Measurements from ENCODE around the gene COQ8A.

The COQ8A gene

GRCh38 chr1:226967665-226968064 is 27.6 kb downstream of the COQ8A start:
- H3K27ac ChIP-seq = no peak overlapping the region
- DNase-seq = no peak
- H3K36me3 ChIP-seq = peaks cover 15 to 59% (median 24%) of the 10 kb centered on the region in 3 donors
- peaks cover 0 to 8% (median 2%) of the 10 kb centered on the region in 4 donors for H3K4me1 ChIP-seq
- no peak overlapping the region for H3K4me3 ChIP-seq
- intact Hi-C loops (cut with DNase I; ENCODE audit: low total_unique reads) = no loop called here
- H3K9me3 ChIP-seq = no peaks in the 10 kb centered on the region
- TF ChIP-seq, protein P1, sequence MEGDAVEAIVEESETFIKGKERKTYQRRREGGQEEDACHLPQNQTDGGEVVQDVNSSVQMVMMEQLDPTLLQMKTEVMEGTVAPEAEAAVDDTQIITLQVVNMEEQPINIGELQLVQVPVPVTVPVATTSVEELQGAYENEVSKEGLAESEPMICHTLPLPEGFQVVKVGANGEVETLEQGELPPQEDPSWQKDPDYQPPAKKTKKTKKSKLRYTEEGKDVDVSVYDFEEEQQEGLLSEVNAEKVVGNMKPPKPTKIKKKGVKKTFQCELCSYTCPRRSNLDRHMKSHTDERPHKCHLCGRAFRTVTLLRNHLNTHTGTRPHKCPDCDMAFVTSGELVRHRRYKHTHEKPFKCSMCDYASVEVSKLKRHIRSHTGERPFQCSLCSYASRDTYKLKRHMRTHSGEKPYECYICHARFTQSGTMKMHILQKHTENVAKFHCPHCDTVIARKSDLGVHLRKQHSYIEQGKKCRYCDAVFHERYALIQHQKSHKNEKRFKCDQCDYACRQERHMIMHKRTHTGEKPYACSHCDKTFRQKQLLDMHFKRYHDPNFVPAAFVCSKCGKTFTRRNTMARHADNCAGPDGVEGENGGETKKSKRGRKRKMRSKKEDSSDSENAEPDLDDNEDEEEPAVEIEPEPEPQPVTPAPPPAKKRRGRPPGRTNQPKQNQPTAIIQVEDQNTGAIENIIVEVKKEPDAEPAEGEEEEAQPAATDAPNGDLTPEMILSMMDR (IDR thresholded peaks at IDR 0.05) = no peak
- H3K27me3 ChIP-seq = no peaks in the 10 kb centered on the region

- no peak for DNase-seq
- Histone ChIP-seq H3K4me1 (peaks cover 0 to 36% (median 30%) of the 10 kb centered on the region in 4 donors), H3K9me3 (no peaks in the 10 kb centered on the region), H3K36me3 (peaks cover 3 to 20% (median 4%) of the 10 kb centered on the region in 3 donors), H3K4me3 (no peak overlapping the region), H3K27ac (peak overlapping the region in 1 of 2 donors; percentile 89), H3K27me3 (no peaks in the 10 kb centered on the region)
- intact Hi-C loops (cut with DNase I; ENCODE audit: low total_unique reads) = no loop called here
- TF ChIP-seq, protein P1 (IDR thresholded peaks at IDR 0.05) = no peak
Observed at GRCh38 chr1:226971765-226972164, 31.7 kb downstream of the COQ8A start.

GRCh38 chr1:226972931-226973330 is 32.8 kb downstream of the COQ8A start:
- Histone ChIP-seq H3K4me3 (no peak overlapping the region), H3K4me1 (peaks cover 0 to 36% (median 30%) of the 10 kb centered on the region in 4 donors), H3K36me3 (peaks cover 0 to 15% (median 4%) of the 10 kb centered on the region in 3 donors), H3K9me3 (no peaks in the 10 kb centered on the region), H3K27me3 (no peaks in the 10 kb centered on the region), H3K27ac (peak overlapping the region; percentile 89)
- intact Hi-C loops (cut with DNase I; ENCODE audit: low total_unique reads) = loop anchor here (1.0 kb wide), 1 partner anchor 33 kb away; the partner anchor contains the start of gene COQ8A
- peak in 1 of 2 donors; percentile 60 for DNase-seq
- TF ChIP-seq, protein P1 (IDR thresholded peaks at IDR 0.05) = no peak

- Histone ChIP-seq H3K9me3 (no peaks in the 10 kb centered on the region), H3K27me3 (no peaks in the 10 kb centered on the region), H3K36me3 (peaks cover 0 to 20% (median 4%) of the 10 kb centered on the region in 3 donors), H3K4me3 (peak overlapping the region in 1 of 2 donors; percentile 20), H3K27ac (peak overlapping the region; percentile 89), H3K4me1 (peaks cover 0 to 36% (median 30%) of the 10 kb centered on the region in 4 donors)
- peak; percentile 62 to 76 for DNase-seq
- intact Hi-C loops (cut with DNase I; ENCODE audit: low total_unique reads) = loop anchor here (1.0 kb wide), 1 partner anchor 33 kb away; the partner anchor contains the start of gene COQ8A
- TF ChIP-seq, protein P1 (IDR thresholded peaks at IDR 0.05) = no peak
Observed at GRCh38 chr1:226973371-226973897, 33.3 kb downstream of the COQ8A start.

DNA sequence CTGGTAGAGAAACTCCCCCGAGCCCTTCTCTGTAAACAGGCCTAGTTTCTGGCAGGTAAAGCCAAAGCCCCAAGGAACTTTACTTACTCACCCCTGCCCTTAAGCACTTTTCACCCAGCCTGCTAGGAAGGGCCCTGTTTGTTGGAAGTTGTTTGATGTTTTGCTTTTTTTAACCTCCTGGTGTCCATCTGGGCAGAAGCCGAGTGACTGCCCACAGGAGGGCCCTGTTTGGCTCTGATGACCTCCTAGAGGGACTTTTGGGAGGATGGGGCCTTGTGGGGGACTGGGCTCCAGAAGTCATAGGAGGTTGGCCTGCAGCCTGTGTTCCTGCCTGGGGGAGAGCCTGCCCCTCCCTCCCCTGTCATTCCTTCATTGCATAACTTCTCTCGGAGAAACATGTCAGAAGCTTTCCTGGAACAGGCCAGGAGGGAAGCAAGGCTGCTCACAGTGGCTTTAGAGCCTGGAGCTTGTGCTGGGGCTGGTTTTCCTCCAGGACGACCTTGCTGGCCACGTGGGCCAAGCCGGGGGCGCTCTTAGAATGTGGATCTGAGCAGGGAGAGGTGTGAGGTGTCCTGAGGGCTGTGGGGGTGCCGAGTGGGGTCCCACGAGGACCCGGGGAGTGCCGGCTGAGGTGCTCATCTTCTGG is 33.9 kb downstream of the COQ8A start:
- Histone ChIP-seq H3K4me1 (peaks cover 0 to 36% (median 30%) of the 10 kb centered on the region in 4 donors), H3K27me3 (no peaks in the 10 kb centered on the region), H3K36me3 (peaks cover 0 to 24% (median 4%) of the 10 kb centered on the region in 3 donors), H3K9me3 (no peaks in the 10 kb centered on the region), H3K4me3 (peak overlapping the region in 1 of 2 donors; percentile 20), H3K27ac (peak overlapping the region; percentile 89)
- intact Hi-C loops (cut with DNase I; ENCODE audit: low total_unique reads) = loop anchor here (1.0 kb wide), 1 partner anchor 34 kb away; the partner anchor contains the start of gene COQ8A
- peak; percentile 79 to 87 for DNase-seq
- TF ChIP-seq, protein P1 (IDR thresholded peaks at IDR 0.05) = no peak
